ENCODE data around the gene SUGCT. TPM values are rescaled to one million over a fixed set of nuclear protein-coding genes. Genes with fewer than 3 reads are reported as not detected.

The SUGCT gene
- total RNA-seq, 1 experiment from 2014 or later, result 1.5 TPM

DNA sequence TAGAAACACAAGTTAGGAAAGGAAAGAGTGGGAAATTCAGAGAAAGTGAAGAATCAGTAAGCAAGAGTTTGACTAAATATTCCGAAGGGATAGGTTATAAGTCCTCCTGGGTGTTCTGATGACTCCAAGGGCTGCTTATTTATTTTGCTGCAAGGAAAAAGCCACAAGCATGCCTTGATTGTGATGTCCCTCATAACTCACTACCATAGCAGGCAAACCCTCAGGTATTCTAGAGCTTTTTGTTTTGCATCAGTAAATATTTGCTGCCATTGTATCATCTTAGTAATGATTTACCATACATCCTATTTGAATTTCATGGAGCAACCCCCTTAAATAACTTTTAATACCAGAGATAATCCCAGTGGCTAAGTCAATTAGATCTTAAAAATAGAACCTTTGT lies 688.1 kb downstream of the SUGCT start:
- no peak for DNase-seq (ENCODE audit: low spot score)
- Histone ChIP-seq H3K4me3 (ENCODE audit: low read depth, low read length, poor library complexity, severe bottlenecking) (no peak overlapping the region), H3K27me3 (replicated peaks; ENCODE audit: insufficient read depth, low read depth, low read length, poor library complexity) (no peaks in the 10 kb centered on the region), H3K4me1 (ENCODE audit: insufficient read depth, low read length, poor library complexity, severe bottlenecking) (no peaks in the 10 kb centered on the region), H3K9me3 (ENCODE audit: low read depth, low read length, poor library complexity, severe bottlenecking) (no peaks in the 10 kb centered on the region), H3K36me3 (ENCODE audit: insufficient read depth, low read length, poor library complexity, severe bottlenecking) (no peaks in the 10 kb centered on the region), H3K27ac (ENCODE audit: low read depth, low read length, poor library complexity, severe bottlenecking) (no peak overlapping the region)
- POLR2A ChIA-PET (ENCODE audit: low non-redundant PET), result no interaction called here
- intact Hi-C loops (cut with micrococcal nuclease; ENCODE audit: unreplicated experiment), result no loop called here
- no TSS peak for BruUV-seq (replicated peaks)
- CTCF ChIA-PET, result no interaction called here
- TF ChIP-seq EZH2 (IDR thresholded peaks at IDR 0.05; ENCODE audit: borderline replicate concordance, low read depth, low read length, poor library complexity, severe bottlenecking), result no peak
- TF ChIP-seq, protein P1, sequence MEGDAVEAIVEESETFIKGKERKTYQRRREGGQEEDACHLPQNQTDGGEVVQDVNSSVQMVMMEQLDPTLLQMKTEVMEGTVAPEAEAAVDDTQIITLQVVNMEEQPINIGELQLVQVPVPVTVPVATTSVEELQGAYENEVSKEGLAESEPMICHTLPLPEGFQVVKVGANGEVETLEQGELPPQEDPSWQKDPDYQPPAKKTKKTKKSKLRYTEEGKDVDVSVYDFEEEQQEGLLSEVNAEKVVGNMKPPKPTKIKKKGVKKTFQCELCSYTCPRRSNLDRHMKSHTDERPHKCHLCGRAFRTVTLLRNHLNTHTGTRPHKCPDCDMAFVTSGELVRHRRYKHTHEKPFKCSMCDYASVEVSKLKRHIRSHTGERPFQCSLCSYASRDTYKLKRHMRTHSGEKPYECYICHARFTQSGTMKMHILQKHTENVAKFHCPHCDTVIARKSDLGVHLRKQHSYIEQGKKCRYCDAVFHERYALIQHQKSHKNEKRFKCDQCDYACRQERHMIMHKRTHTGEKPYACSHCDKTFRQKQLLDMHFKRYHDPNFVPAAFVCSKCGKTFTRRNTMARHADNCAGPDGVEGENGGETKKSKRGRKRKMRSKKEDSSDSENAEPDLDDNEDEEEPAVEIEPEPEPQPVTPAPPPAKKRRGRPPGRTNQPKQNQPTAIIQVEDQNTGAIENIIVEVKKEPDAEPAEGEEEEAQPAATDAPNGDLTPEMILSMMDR (conservative IDR thresholded peaks at IDR 0.05; ENCODE audit: low read depth, low read length), result no peak

DNA sequence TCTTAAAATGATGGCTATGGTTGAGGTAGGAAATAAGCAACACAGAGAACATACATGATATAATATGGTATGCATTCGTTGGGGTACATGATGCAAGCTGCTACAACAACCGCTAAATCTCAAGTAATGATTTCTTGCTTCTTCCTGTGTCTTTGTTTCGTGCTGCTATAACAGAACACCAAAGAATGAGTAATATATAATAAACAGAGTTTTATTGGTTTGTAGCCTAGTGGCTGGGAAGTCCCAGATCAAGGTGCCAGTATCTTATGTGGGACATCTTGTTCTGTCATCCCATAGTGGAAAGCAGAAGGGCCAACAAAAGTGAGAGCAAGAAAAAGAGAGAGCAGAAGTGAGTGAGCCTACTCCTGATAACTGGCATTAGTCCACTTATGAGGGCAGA lies 689.7 kb downstream of the SUGCT start:
- intact Hi-C loops (cut with micrococcal nuclease; ENCODE audit: unreplicated experiment), result no loop called here
- ChIA-PET POLR2A (ENCODE audit: low non-redundant PET) (no interaction called here), CTCF (no interaction called here)
- H3K9me3 ChIP-seq (ENCODE audit: low read depth, low read length, poor library complexity, severe bottlenecking), result no peaks in the 10 kb centered on the region
- TF ChIP-seq EZH2 (IDR thresholded peaks at IDR 0.05; ENCODE audit: borderline replicate concordance, low read depth, low read length, poor library complexity, severe bottlenecking), result no peak
- no peak for DNase-seq (ENCODE audit: low spot score)
- no peak overlapping the region for H3K4me3 ChIP-seq (ENCODE audit: low read depth, low read length, poor library complexity, severe bottlenecking)
- H3K36me3 ChIP-seq (ENCODE audit: insufficient read depth, low read length, poor library complexity, severe bottlenecking), result no peaks in the 10 kb centered on the region
- H3K4me1 ChIP-seq (ENCODE audit: insufficient read depth, low read length, poor library complexity, severe bottlenecking), result no peaks in the 10 kb centered on the region
- no peaks in the 10 kb centered on the region for H3K27me3 ChIP-seq (replicated peaks; ENCODE audit: insufficient read depth, low read depth, low read length, poor library complexity)
- H3K27ac ChIP-seq (ENCODE audit: low read depth, low read length, poor library complexity, severe bottlenecking), result no peak overlapping the region
- no TSS peak for BruUV-seq (replicated peaks)

DNA sequence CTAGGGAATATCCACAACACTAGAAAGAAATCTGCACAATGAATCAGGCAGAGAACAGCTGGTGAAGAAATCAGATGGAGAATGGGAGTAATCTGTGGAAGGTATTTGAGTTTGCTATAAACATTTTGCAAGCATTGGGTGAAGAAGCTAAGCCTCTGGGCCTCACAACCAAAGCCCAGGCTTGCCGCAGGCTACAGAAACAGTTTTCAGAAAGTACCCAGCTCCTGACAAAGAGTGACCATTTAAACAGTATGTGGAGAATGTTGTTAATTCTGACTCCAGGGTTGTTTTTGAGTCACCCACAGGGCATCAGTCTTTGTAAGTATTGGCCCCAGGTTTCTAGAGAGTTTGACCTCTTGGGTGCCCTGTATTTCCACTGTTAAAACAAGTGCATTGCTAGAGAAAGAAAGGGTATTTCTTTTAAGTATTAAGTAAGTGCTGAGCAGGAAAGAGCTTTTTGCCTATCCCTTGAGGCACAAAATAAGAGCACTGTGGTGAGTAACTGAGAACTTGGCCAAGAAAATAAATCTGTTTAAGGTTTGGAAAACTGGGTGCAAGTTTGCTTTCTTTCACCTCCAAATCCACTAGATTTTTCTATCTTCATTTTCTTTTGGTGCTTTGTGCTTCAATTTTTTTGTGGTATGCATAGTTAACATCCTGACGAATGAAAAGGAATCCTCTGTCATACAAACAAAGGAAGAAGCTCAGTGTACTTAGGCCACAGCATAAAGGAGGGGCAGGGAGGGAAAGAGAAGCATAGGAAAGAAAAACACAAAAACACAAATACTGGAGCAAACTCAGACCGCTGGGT lies 691.8 kb downstream of the SUGCT start:
- Histone ChIP-seq H3K36me3 (ENCODE audit: insufficient read depth, low read length, poor library complexity, severe bottlenecking) (no peaks in the 10 kb centered on the region), H3K4me1 (ENCODE audit: insufficient read depth, low read length, poor library complexity, severe bottlenecking) (no peaks in the 10 kb centered on the region), H3K9me3 (ENCODE audit: low read depth, low read length, poor library complexity, severe bottlenecking) (no peaks in the 10 kb centered on the region), H3K4me3 (ENCODE audit: low read depth, low read length, poor library complexity, severe bottlenecking) (no peak overlapping the region), H3K27ac (ENCODE audit: low read depth, low read length, poor library complexity, severe bottlenecking) (no peak overlapping the region), H3K27me3 (replicated peaks; ENCODE audit: insufficient read depth, low read depth, low read length, poor library complexity) (no peaks in the 10 kb centered on the region)
- TF ChIP-seq, protein P1 (conservative IDR thresholded peaks at IDR 0.05; ENCODE audit: low read depth, low read length), result no peak
- no peak for TF ChIP-seq EZH2 (IDR thresholded peaks at IDR 0.05; ENCODE audit: borderline replicate concordance, low read depth, low read length, poor library complexity, severe bottlenecking)
- intact Hi-C loops (cut with micrococcal nuclease; ENCODE audit: unreplicated experiment), result no loop called here
- ChIA-PET POLR2A (ENCODE audit: low non-redundant PET) (no interaction called here), CTCF (no interaction called here)
- no peak for DNase-seq (ENCODE audit: low spot score)
- no TSS peak for BruUV-seq (replicated peaks)

All from A673 (cell line).